Measurements from ENCODE around the gene ZNF566. TPM values are rescaled to one million over a fixed set of nuclear protein-coding genes. Genes with fewer than 3 reads are reported as not detected.

ZNF566 gene
- total RNA-seq, 2 experiments from 2014 or later, result 5.6 to 6.5 TPM

- Mint-ChIP-seq H3K9me3 (peaks cover 33% of the 10 kb centered on the region), H3K36me3 (ENCODE audit: low read depth) (peaks cover 33% of the 10 kb centered on the region), H3K27me3 (peaks cover 29% of the 10 kb centered on the region), H3K27ac (no peak overlapping the region), H3K4me3 (peak overlapping the region; percentile 27), H3K4me1 (ENCODE audit: low read depth) (peaks cover 15% of the 10 kb centered on the region)
- ChIA-PET POLR2A (interaction anchor here (1.1 kb wide), 1 partner anchor 108 kb away, joined by 5 read pairs; no protein-coding TSS in a partner anchor), CTCF (no interaction called here)
- no peak for ATAC-seq
- intact Hi-C loops (cut with micrococcal nuclease), result no loop called here
- no peak for TF ChIP-seq CTCF (IDR thresholded peaks at IDR 0.05)
- DNase-seq, result no peak
Measured at GRCh38 chr19:36421749-36422481, 67.4 kb downstream of the ZNF566 start.

- H3K27me3 Mint-ChIP-seq, result peaks cover 29% of the 10 kb centered on the region
- no peak overlapping the region for H3K27ac Mint-ChIP-seq
- TF ChIP-seq CTCF (IDR thresholded peaks at IDR 0.05), result no peak
- ChIA-PET POLR2A (interaction anchor here (1.1 kb wide), 1 partner anchor 109 kb away, joined by 5 read pairs; no protein-coding TSS in a partner anchor), CTCF (no interaction called here)
- peaks cover 32% of the 10 kb centered on the region for H3K9me3 Mint-ChIP-seq
- peak overlapping the region; percentile 27 for H3K4me3 Mint-ChIP-seq
- H3K4me1 Mint-ChIP-seq (ENCODE audit: low read depth), result peaks cover 16% of the 10 kb centered on the region
- DNase-seq (no peak), ATAC-seq (no peak)
- intact Hi-C loops (cut with micrococcal nuclease), result no loop called here
- H3K36me3 Mint-ChIP-seq (ENCODE audit: low read depth), result peaks cover 32% of the 10 kb centered on the region
Measured at GRCh38 chr19:36420961-36421748, 68.2 kb downstream of the ZNF566 start.

- intact Hi-C loops (cut with micrococcal nuclease), result no loop called here
- Mint-ChIP-seq H3K4me1 (ENCODE audit: low read depth) (peaks cover 18% of the 10 kb centered on the region), H3K27me3 (peaks cover 17% of the 10 kb centered on the region), H3K36me3 (ENCODE audit: low read depth) (peaks cover 46% of the 10 kb centered on the region), H3K9me3 (peaks cover 24% of the 10 kb centered on the region), H3K27ac (peak within 1 kb of the TSS; percentile 97), H3K4me3 (peak within 1 kb of the TSS; percentile 94)
- ATAC-seq (peak; percentile 94), DNase-seq (peak; percentile 85)
- ChIA-PET POLR2A (interaction anchor here (0.9 kb wide), 1 partner anchor 71 kb away, joined by 4 read pairs; the partner anchor contains the start of gene ZNF566), CTCF (no interaction called here)
- no peak for TF ChIP-seq CTCF (IDR thresholded peaks at IDR 0.05)
Measured at GRCh38 chr19:36418287-36419001, 70.9 kb downstream of the ZNF566 start, which contains the start of gene ZFP82. TSS of gene ZFP82 (minus strand) at chr19:36418644. CDS start at chr19:36409789, 8,855 bp downstream.

- no peak for TF ChIP-seq CTCF (IDR thresholded peaks at IDR 0.05)
- ChIA-PET POLR2A (interaction anchor here (0.9 kb wide), 1 partner anchor 71 kb away, joined by 4 read pairs; the partner anchor contains the start of gene ZNF566), CTCF (no interaction called here)
- H3K27me3 Mint-ChIP-seq, result peaks cover 16% of the 10 kb centered on the region
- H3K4me1 Mint-ChIP-seq (ENCODE audit: low read depth), result peaks cover 18% of the 10 kb centered on the region
- DNase-seq (peak; percentile 39), ATAC-seq (no peak)
- intact Hi-C loops (cut with micrococcal nuclease), result no loop called here
- H3K9me3 Mint-ChIP-seq, result peaks cover 24% of the 10 kb centered on the region
- H3K27ac Mint-ChIP-seq, result peak overlapping the region; percentile 97
- H3K4me3 Mint-ChIP-seq, result peak overlapping the region; percentile 94
- H3K36me3 Mint-ChIP-seq (ENCODE audit: low read depth), result peaks cover 52% of the 10 kb centered on the region
Measured at GRCh38 chr19:36417752-36418286, 71.5 kb downstream of the ZNF566 start.

Data from activated CD8-positive, alpha-beta T cell treated with anti-CD3 and anti-CD28 coated beads for 36 hours (primary cell).